ENCODE measurements around the gene SLC16A12. TPM values are rescaled to one million over a fixed set of nuclear protein-coding genes. Genes with fewer than 3 reads are reported as not detected.

The SLC16A12 gene
- total and polyA plus RNA-seq, 2 of the 4 experiments (the other 2 are of a cell fraction), result 1.4 to 1.6 TPM

- no peaks in the 10 kb centered on the region for H3K36me3 ChIP-seq (ENCODE audit: control insufficient read depth, insufficient read depth, low read length)
- H3K18ac ChIP-seq (ENCODE audit: low read depth, low read length), result no peak overlapping the region
- H4K91ac ChIP-seq (ENCODE audit: insufficient read depth, low read depth, low read length), result 0 out of 2 replicates have a peak overlapping the region, but pooled peaks have one; percentile 26
- H3K4me1 ChIP-seq (ENCODE audit: control insufficient read depth, insufficient read depth, low read length), result peaks cover 27% of the 10 kb centered on the region
- no peak overlapping the region for H2BK20ac ChIP-seq (ENCODE audit: low read depth, low read length)
- WGBS, 2 experiments (ENCODE audit: extremely low coverage in 2 of 2, insufficient read length in 1 of 2), result 100% methylated on average over 1 of the region's 4 CpGs; no CpG with 5 or more reads in 1 of the 2 experiments
- no peak overlapping the region for H3K4ac ChIP-seq (ENCODE audit: low read depth, low read length)
- no peaks in the 10 kb centered on the region; a peak in 1 of 4 replicates for H3K79me1 ChIP-seq (ENCODE audit: low read depth in 1 of 2, low read length in 2 of 2)
- no peak overlapping the region for H2BK15ac ChIP-seq (ENCODE audit: low read depth, low read length)
- 0 out of 4 replicates have a peak overlapping the region, but pooled peaks of 1 of the 2 experiments have one; percentile 44 for H4K8ac ChIP-seq (ENCODE audit: low read depth in 2 of 2, low read length in 2 of 2)
- H3K14ac ChIP-seq (replicated peaks; ENCODE audit: low read depth, low read length), result no peak overlapping the region; the same call in 1 of the 2 replicates
- intact Hi-C loops (cut with micrococcal nuclease), result no loop called here
- no peak overlapping the region for H4K5ac ChIP-seq (ENCODE audit: low read depth, low read length)
- no peak overlapping the region for H3K4me3 ChIP-seq (ENCODE audit: insufficient read depth, low read depth, low read length)
- in situ Hi-C loops (cut with MboI; ENCODE audit: low sequenced_read_pairs), result no loop called here
- TF ChIP-seq SMC3 (IDR thresholded peaks at IDR 0.05; ENCODE audit: low read depth, low read length), result no peak
- TF ChIP-seq BHLHE40 (IDR thresholded peaks at IDR 0.05; ENCODE audit: low read depth, low read length), result no peak
- TF ChIP-seq RFX5 (IDR thresholded peaks at IDR 0.05; ENCODE audit: low read depth, low read length), result no peak
- no peak for TF ChIP-seq FOS (IDR thresholded peaks at IDR 0.05; ENCODE audit: low read depth, low read length)
- no peak for TF ChIP-seq CTCF (conservative IDR thresholded peaks at IDR 0.05; ENCODE audit: low read depth, low read length)
- TF ChIP-seq CHD1 (IDR thresholded peaks at IDR 0.05; ENCODE audit: low read depth, low read length), result no peak
- TF ChIP-seq MXI1 (IDR thresholded peaks at IDR 0.05; ENCODE audit: borderline replicate concordance, low read depth, low read length), result no peak
- no peak for TF ChIP-seq MAFK (IDR thresholded peaks at IDR 0.05; ENCODE audit: low read depth, low read length)
- no peak for TF ChIP-seq RCOR1 (IDR thresholded peaks at IDR 0.05; ENCODE audit: insufficient replicate concordance, low read length)
- TF ChIP-seq ELK1 (IDR thresholded peaks at IDR 0.05; ENCODE audit: borderline replicate concordance, low read depth, low read length), result no peak
- no peak for TF ChIP-seq CEBPB (IDR thresholded peaks at IDR 0.05; ENCODE audit: low read depth, low read length)
- no peak for TF ChIP-seq RAD21 (IDR thresholded peaks at IDR 0.05; ENCODE audit: low read length)
- no peak for TF ChIP-seq NFE2L2 (IDR thresholded peaks at IDR 0.05; ENCODE audit: low read depth, low read length)
- no peak for TF ChIP-seq POLR2A (IDR thresholded peaks at IDR 0.05; ENCODE audit: low read depth, low read length)
- TF ChIP-seq USF2 (IDR thresholded peaks at IDR 0.05; ENCODE audit: low read depth, low read length), result no peak
- TF ChIP-seq MAZ (IDR thresholded peaks at IDR 0.05; ENCODE audit: borderline replicate concordance, low read depth, low read length), result no peak
- no peak overlapping the region for H3K23ac ChIP-seq (ENCODE audit: low read depth, low read length)
- H2BK120ac ChIP-seq (ENCODE audit: low read depth, low read length), result no peak overlapping the region
- H2BK5ac ChIP-seq (ENCODE audit: low read depth, low read length, poor library complexity, severe bottlenecking), result no peak overlapping the region
- DNase-seq, result no peak
- no peak overlapping the region for H3K56ac ChIP-seq (ENCODE audit: extremely low read depth, insufficient read depth, low read length)
- H2AK5ac ChIP-seq (ENCODE audit: low read depth, low read length), result no peak overlapping the region
- H3K9me1 ChIP-seq (ENCODE audit: insufficient read depth, low read length), result peaks cover 8% of the 10 kb centered on the region
- dilution Hi-C loops (cut with HindIII; ENCODE audit: low sequenced_read_pairs, unreplicated experiment), result no loop called here
- H3K4me2 ChIP-seq (ENCODE audit: low read depth, low read length), result no peak overlapping the region
- no peak overlapping the region for H2AFZ ChIP-seq (replicated peaks; ENCODE audit: low read length, poor library complexity)
- ChIA-PET POLR2A (ENCODE audit: unreplicated experiment) (no interaction called here), CTCF (no interaction called here)
- no peak overlapping the region for H3K9ac ChIP-seq (ENCODE audit: low read depth, low read length)
- no peak overlapping the region for H3K27ac ChIP-seq (ENCODE audit: insufficient read depth, low read length)
- BruUV-seq (replicated peaks), result no TSS peak
- H3K9me3 ChIP-seq (ENCODE audit: control insufficient read depth, insufficient read depth, low read length), result no peaks in the 10 kb centered on the region
- H4K20me1 ChIP-seq (ENCODE audit: insufficient read depth, low read length), result no peaks in the 10 kb centered on the region
- no peak for ATAC-seq (ENCODE audit: low read depth)
- no peak overlapping the region for H2AK9ac ChIP-seq (replicated peaks; ENCODE audit: low read depth, low read length, poor library complexity)
- no peaks in the 10 kb centered on the region for H3K27me3 ChIP-seq (ENCODE audit: control insufficient read depth, insufficient read depth, low read length)
Measured at GRCh38 chr10:89474452-89474851, 60.9 kb downstream of the SLC16A12 start.

All from IMR-90 (cell line).